Stimulated activated CD4-positive, alpha-beta T cell treated with anti-CD3 and anti-CD28 coated beads, Interleukin-1b, Interleukin-23, amount 100 ng/mL, for 1 hour (primary cell): ENCODE results near the gene C2.
"Not testable (repeated sequence)": the region's sequence is repeated elsewhere in the genome, so short reads cannot be mapped to it uniquely, and the experiment has no call there.

Experiments used
- DNase-seq, 2 donors: peaks; one replicate each; pipeline ENCODE4 v3.0.0-alpha.2; 2020; ENCODE audit warnings: low read depth in 2 of 2

Gene C2

GRCh38 chr6:31927863-31928671, 550 bp downstream of the C2 start:
- no peak for DNase-seq

- no peak for DNase-seq
Observed at GRCh38 chr6:31928672-31928939, 1.1 kb downstream of the C2 start.

- DNase-seq: no peak
Observed at GRCh38 chr6:31930962-31931361, 3.4 kb downstream of the C2 start.

- not testable (repeated sequence) for DNase-seq
Observed at GRCh38 chr6:31932137-31932536, 4.6 kb downstream of the C2 start.

GRCh38 chr6:31933537-31933936, 6.0 kb downstream of the C2 start:
- DNase-seq: no peak

- DNase-seq: no peak
Observed at GRCh38 chr6:31935021-31935420, 7.5 kb downstream of the C2 start.

- no peak for DNase-seq
Observed at GRCh38 chr6:31935823-31936222, 8.3 kb downstream of the C2 start.

GRCh38 chr6:31940256-31940664, 12.7 kb downstream of the C2 start:
- no peak for DNase-seq

GRCh38 chr6:31943742-31944141, 16.2 kb downstream of the C2 start:
- no peak for DNase-seq

- DNase-seq: no peak
Observed at GRCh38 chr6:31945154-31945506, 17.6 kb downstream of the C2 start.

- DNase-seq: no peak
Observed at GRCh38 chr6:31945507-31946369, 18.2 kb downstream of the C2 start, which contains the start of gene CFB. Gene CFB (plus strand): TSS chr6:31946095. CDS start chr6:31946222, 127 bp downstream.

- DNase-seq: no peak
Observed at GRCh38 chr6:31946370-31946885, 18.9 kb downstream of the C2 start.

GRCh38 chr6:31947070-31947675, 19.7 kb downstream of the C2 start:
- no peak for DNase-seq

GRCh38 chr6:31947864-31948263, 20.3 kb downstream of the C2 start:
- DNase-seq: no peak

- no peak for DNase-seq
Observed at GRCh38 chr6:31948306-31948705, 20.8 kb downstream of the C2 start.

GRCh38 chr6:31948753-31949413, 21.4 kb downstream of the C2 start:
- no peak for DNase-seq

GRCh38 chr6:31949926-31950548, 22.5 kb downstream of the C2 start:
- DNase-seq: no peak

GRCh38 chr6:31952140-31952805, 24.8 kb downstream of the C2 start:
- no peak for DNase-seq

- no peak for DNase-seq
Observed at GRCh38 chr6:31952890-31953289, 25.4 kb downstream of the C2 start.

- DNase-seq: no peak
Observed at GRCh38 chr6:31954511-31954910, 27.0 kb downstream of the C2 start.

GRCh38 chr6:31956796-31957195, 29.3 kb downstream of the C2 start:
- DNase-seq: no peak
